Measurements from ENCODE around the gene CNNM2. TPM values are rescaled to one million over a fixed set of nuclear protein-coding genes. Genes with fewer than 3 reads are reported as not detected.

The CNNM2 gene
- total RNA-seq (2012; rRNA removed), result 2.6 and 4.8 TPM in 2 replicates

GRCh38 chr10:102917962-102918816 lies at the start of gene CNNM2:
CNNM2 (plus strand) TSS chr10:102918294; CDS start chr10:102918481, 187 bp downstream.
- H3K36me3 ChIP-seq (ENCODE audit: insufficient read depth, low read length), result no peaks in the 10 kb centered on the region

GRCh38 chr10:102868911-102869257 lies 49.2 kb upstream of the CNNM2 start:
- H3K4me3 ChIP-seq (ENCODE audit: low read length), result peak overlapping the region; percentile 72
- peak overlapping the region; percentile 59 for H3K9ac ChIP-seq (ENCODE audit: low read depth, low read length)

More at GRCh38 chr10:102917962-102918816, at the start of gene CNNM2:
- Histone ChIP-seq H3K9ac (ENCODE audit: low read depth, low read length) (peak within 1 kb of the TSS; percentile 84), H3K4me1 (ENCODE audit: control insufficient read depth, insufficient read depth, low read length) (peaks cover 9% of the 10 kb centered on the region), H3K27me3 (ENCODE audit: control insufficient read depth, insufficient read depth, low read length) (peaks cover 12% of the 10 kb centered on the region), H3K4me2 (ENCODE audit: low read length) (peak within 1 kb of the TSS; percentile 95), H3K9me3 (replicated peaks; ENCODE audit: low read length) (no peaks in the 10 kb centered on the region), H3K4me3 (ENCODE audit: low read length) (peak within 1 kb of the TSS; percentile 99)

GRCh38 chr10:102869258-102870198 lies 48.6 kb upstream of the CNNM2 start, which contains the start of gene AS3MT:
AS3MT (plus strand) TSS chr10:102869470; CDS start chr10:102869593, 123 bp downstream.
- H3K4me3 ChIP-seq (ENCODE audit: low read length), result peak within 1 kb of the TSS; percentile 72
- peak within 1 kb of the TSS; percentile 59 for H3K9ac ChIP-seq (ENCODE audit: low read depth, low read length)
- peak within 1 kb of the TSS; percentile 95 for H3K4me2 ChIP-seq (ENCODE audit: low read length)
- no peaks in the 10 kb centered on the region for H3K36me3 ChIP-seq (ENCODE audit: insufficient read depth, low read length)
- no peaks in the 10 kb centered on the region for H3K27me3 ChIP-seq (ENCODE audit: control insufficient read depth, insufficient read depth, low read length)
- H3K4me1 ChIP-seq (ENCODE audit: control insufficient read depth, insufficient read depth, low read length), result peaks cover 9% of the 10 kb centered on the region
- H3K9me3 ChIP-seq (replicated peaks; ENCODE audit: low read length), result no peaks in the 10 kb centered on the region

More at GRCh38 chr10:102868911-102869257, 49.2 kb upstream of the CNNM2 start:
- H3K4me2 ChIP-seq (ENCODE audit: low read length), result peak overlapping the region; percentile 95
- no peaks in the 10 kb centered on the region for H3K27me3 ChIP-seq (ENCODE audit: control insufficient read depth, insufficient read depth, low read length)
- H3K36me3 ChIP-seq (ENCODE audit: insufficient read depth, low read length), result no peaks in the 10 kb centered on the region
- H3K9me3 ChIP-seq (replicated peaks; ENCODE audit: low read length), result no peaks in the 10 kb centered on the region
- H3K4me1 ChIP-seq (ENCODE audit: control insufficient read depth, insufficient read depth, low read length), result peaks cover 9% of the 10 kb centered on the region

- Histone ChIP-seq H3K4me3 (ENCODE audit: low read length) (no peak overlapping the region), H3K36me3 (ENCODE audit: insufficient read depth, low read length) (no peaks in the 10 kb centered on the region), H3K4me2 (ENCODE audit: low read length) (peak overlapping the region; percentile 95), H3K27me3 (ENCODE audit: control insufficient read depth, insufficient read depth, low read length) (no peaks in the 10 kb centered on the region), H3K9me3 (replicated peaks; ENCODE audit: low read length) (no peaks in the 10 kb centered on the region), H3K9ac (ENCODE audit: low read depth, low read length) (no peak overlapping the region), H3K4me1 (ENCODE audit: control insufficient read depth, insufficient read depth, low read length) (peaks cover 9% of the 10 kb centered on the region)
These were observed 47.9 kb upstream of the CNNM2 start for GRCh38 chr10:102870221-102870620.

DNA sequence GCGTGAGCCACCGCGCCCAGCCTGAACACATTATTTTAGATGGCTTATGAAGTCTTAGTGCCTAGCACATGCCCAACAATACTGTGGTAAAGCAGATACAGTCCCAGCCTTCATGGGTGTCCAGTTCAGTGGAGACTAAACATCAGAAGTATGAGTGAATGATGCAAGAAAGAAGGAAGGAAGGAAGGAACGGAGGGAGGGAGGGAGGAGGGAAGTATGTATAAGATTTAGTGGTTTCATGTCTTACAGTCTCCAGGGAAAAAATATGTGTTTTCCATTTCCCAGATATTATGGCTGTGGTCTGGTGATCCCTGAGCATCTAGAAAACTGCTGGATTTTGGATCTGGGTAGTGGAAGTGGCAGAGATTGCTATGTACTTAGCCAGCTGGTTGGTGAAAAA lies 45.9 kb upstream of the CNNM2 start:
- no peaks in the 10 kb centered on the region for H3K36me3 ChIP-seq (ENCODE audit: insufficient read depth, low read length)
- peaks cover 9% of the 10 kb centered on the region for H3K4me1 ChIP-seq (ENCODE audit: control insufficient read depth, insufficient read depth, low read length)
- no peaks in the 10 kb centered on the region for H3K9me3 ChIP-seq (replicated peaks; ENCODE audit: low read length)
- H3K4me2 ChIP-seq (ENCODE audit: low read length), result no peak overlapping the region
- H3K9ac ChIP-seq (ENCODE audit: low read depth, low read length), result no peak overlapping the region
- no peak overlapping the region for H3K4me3 ChIP-seq (ENCODE audit: low read length)
- H3K27me3 ChIP-seq (ENCODE audit: control insufficient read depth, insufficient read depth, low read length), result no peaks in the 10 kb centered on the region

DNA sequence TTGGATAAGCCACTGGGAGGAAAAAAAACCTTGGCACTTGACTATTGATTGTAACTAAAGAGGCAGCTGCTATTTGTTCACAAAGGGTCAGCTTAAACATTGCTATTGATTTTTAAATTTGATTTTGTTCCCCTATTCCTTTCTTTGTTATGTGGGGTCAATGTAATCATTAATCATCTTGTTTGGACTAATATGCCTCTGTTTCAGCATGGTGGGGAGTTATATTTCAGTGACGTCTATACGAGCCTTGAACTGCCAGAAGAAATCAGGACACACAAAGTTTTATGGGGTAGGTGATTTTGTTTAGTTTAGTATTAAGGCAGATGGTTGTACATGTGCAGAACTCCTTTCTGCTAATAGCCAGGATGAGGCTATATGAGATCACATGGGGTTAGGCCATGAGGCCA lies 41.3 kb upstream of the CNNM2 start:
- H3K27me3 ChIP-seq (ENCODE audit: control insufficient read depth, insufficient read depth, low read length), result no peaks in the 10 kb centered on the region
- no peaks in the 10 kb centered on the region for H3K36me3 ChIP-seq (ENCODE audit: insufficient read depth, low read length)
- H3K9ac ChIP-seq (ENCODE audit: low read depth, low read length), result no peak overlapping the region
- H3K4me1 ChIP-seq (ENCODE audit: control insufficient read depth, insufficient read depth, low read length), result no peaks in the 10 kb centered on the region
- H3K4me3 ChIP-seq (ENCODE audit: low read length), result no peak overlapping the region
- H3K9me3 ChIP-seq (replicated peaks; ENCODE audit: low read length), result no peaks in the 10 kb centered on the region
- H3K4me2 ChIP-seq (ENCODE audit: low read length), result no peak overlapping the region

- H3K27me3 ChIP-seq (ENCODE audit: control insufficient read depth, insufficient read depth, low read length), result no peaks in the 10 kb centered on the region
- H3K4me2 ChIP-seq (ENCODE audit: low read length), result no peak overlapping the region
- H3K9me3 ChIP-seq (replicated peaks; ENCODE audit: low read length), result no peaks in the 10 kb centered on the region
- no peaks in the 10 kb centered on the region for H3K36me3 ChIP-seq (ENCODE audit: insufficient read depth, low read length)
- H3K4me3 ChIP-seq (ENCODE audit: low read length), result no peak overlapping the region
- no peaks in the 10 kb centered on the region for H3K4me1 ChIP-seq (ENCODE audit: control insufficient read depth, insufficient read depth, low read length)
- no peak overlapping the region for H3K9ac ChIP-seq (ENCODE audit: low read depth, low read length)
These were observed 39.5 kb upstream of the CNNM2 start for GRCh38 chr10:102878629-102879028.

- no peak overlapping the region for H3K4me2 ChIP-seq (ENCODE audit: low read length)
- no peak overlapping the region for H3K9ac ChIP-seq (ENCODE audit: low read depth, low read length)
- no peaks in the 10 kb centered on the region for H3K27me3 ChIP-seq (ENCODE audit: control insufficient read depth, insufficient read depth, low read length)
- H3K9me3 ChIP-seq (replicated peaks; ENCODE audit: low read length), result no peaks in the 10 kb centered on the region
- no peak overlapping the region for H3K4me3 ChIP-seq (ENCODE audit: low read length)
- no peaks in the 10 kb centered on the region for H3K4me1 ChIP-seq (ENCODE audit: control insufficient read depth, insufficient read depth, low read length)
- H3K36me3 ChIP-seq (ENCODE audit: insufficient read depth, low read length), result no peaks in the 10 kb centered on the region
These were observed 37.8 kb upstream of the CNNM2 start for GRCh38 chr10:102880256-102880655.

DNA sequence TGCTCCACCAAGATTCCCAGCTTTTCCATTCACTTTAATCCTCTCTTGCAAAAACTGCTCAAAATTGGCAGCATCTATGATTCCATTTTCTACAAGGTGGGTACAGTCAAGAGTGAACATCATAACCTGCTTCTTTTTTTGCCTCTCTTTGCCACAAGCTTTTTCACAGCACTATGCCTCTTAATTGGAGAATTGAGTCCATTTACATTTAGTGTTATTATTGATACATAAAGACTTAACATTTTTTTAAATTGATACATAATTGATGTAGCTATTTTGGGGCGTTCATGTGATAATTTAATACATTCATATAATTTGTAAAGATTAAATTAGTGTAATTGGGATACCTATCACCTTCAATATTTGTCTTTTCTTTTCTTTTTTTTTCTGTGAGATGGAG lies 30.0 kb upstream of the CNNM2 start:
- no peaks in the 10 kb centered on the region for H3K9me3 ChIP-seq (replicated peaks; ENCODE audit: low read length)
- H3K9ac ChIP-seq (ENCODE audit: low read depth, low read length), result no peak overlapping the region

DNA sequence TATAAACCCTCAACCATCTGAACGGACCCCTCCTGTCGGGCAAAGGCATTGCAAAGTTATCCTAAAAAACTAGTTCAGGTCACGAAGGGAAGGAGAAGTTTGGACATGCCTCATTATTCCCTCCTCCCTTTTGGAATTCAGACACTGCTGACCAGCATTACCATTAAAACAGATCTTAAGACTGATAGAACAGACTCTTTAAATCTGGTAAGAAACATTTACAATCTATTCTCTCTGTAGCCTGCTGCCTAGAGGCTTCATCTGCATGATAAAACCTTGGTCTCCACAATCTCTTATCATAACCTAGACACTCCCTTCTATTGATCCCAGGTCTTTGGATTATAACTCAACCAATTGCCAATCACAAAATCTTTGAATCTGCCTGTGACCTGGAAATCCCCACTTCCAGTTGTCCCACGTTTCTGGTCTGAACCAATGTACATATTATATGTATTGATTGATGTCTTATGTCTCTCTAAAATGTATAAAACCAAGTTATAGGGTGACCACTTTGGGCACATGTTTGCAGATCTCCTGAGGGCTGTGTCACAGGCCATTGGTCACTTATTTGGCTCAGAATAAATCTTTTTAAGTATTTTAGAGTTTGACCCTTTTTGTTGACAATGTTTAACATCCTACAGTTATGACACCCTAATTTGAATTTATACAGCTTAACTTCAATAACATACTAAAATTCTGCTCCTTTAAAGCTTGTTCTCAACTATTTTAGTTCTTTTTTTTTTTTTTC lies 23.5 kb upstream of the CNNM2 start:
- Histone ChIP-seq H3K9ac (ENCODE audit: low read depth, low read length) (no peak overlapping the region), H3K4me3 (ENCODE audit: low read length) (no peak overlapping the region), H3K4me2 (ENCODE audit: low read length) (no peak overlapping the region), H3K9me3 (replicated peaks; ENCODE audit: low read length) (no peaks in the 10 kb centered on the region), H3K4me1 (ENCODE audit: control insufficient read depth, insufficient read depth, low read length) (no peaks in the 10 kb centered on the region), H3K27me3 (ENCODE audit: control insufficient read depth, insufficient read depth, low read length) (no peaks in the 10 kb centered on the region), H3K36me3 (ENCODE audit: insufficient read depth, low read length) (no peaks in the 10 kb centered on the region)

More for the DNA sequence above, 30.0 kb upstream of the CNNM2 start:
- H3K4me3 ChIP-seq (ENCODE audit: low read length), result no peak overlapping the region
- no peak overlapping the region for H3K4me2 ChIP-seq (ENCODE audit: low read length)
- no peaks in the 10 kb centered on the region for H3K36me3 ChIP-seq (ENCODE audit: insufficient read depth, low read length)
- no peaks in the 10 kb centered on the region for H3K27me3 ChIP-seq (ENCODE audit: control insufficient read depth, insufficient read depth, low read length)
- H3K4me1 ChIP-seq (ENCODE audit: control insufficient read depth, insufficient read depth, low read length), result no peaks in the 10 kb centered on the region

DNA sequence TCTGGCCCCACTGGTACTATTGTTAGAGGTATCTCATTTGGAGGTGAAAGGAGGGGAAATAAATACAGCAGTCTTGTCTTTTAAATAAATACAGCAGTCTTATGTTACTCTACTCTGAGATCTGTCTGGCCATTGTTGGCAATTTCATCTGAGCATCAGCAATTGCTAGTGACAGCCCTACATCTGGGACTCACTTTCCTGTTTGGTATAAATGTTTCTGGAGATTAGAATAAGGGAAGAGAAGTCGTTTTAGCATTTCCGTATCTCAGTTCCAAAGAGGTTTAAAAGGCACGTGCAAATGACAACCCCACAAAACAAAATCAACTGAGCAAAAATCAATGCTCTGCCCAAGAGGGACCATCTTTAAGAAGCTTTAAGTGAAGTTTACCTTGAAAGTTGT lies 18.1 kb upstream of the CNNM2 start:
- no peaks in the 10 kb centered on the region for H3K4me1 ChIP-seq (ENCODE audit: control insufficient read depth, insufficient read depth, low read length)

More for the DNA sequence above, 18.1 kb upstream of the CNNM2 start:
- Histone ChIP-seq H3K36me3 (ENCODE audit: insufficient read depth, low read length) (no peaks in the 10 kb centered on the region), H3K9ac (ENCODE audit: low read depth, low read length) (no peak overlapping the region), H3K27me3 (ENCODE audit: control insufficient read depth, insufficient read depth, low read length) (no peaks in the 10 kb centered on the region), H3K9me3 (replicated peaks; ENCODE audit: low read length) (no peaks in the 10 kb centered on the region), H3K4me2 (ENCODE audit: low read length) (no peak overlapping the region), H3K4me3 (ENCODE audit: low read length) (no peak overlapping the region)

Measured in skeletal muscle satellite cell (primary cell).